Measurements from ENCODE around the gene SHMT1.

The SHMT1 gene

GRCh38 chr17:18318117-18318516, 45.2 kb downstream of the SHMT1 start:
- H2AFZ ChIP-seq (ENCODE audit: low read depth, low read length), result no peak overlapping the region
- no peak overlapping the region for H3K4me2 ChIP-seq (ENCODE audit: low read length, poor library complexity, severe bottlenecking)
- H2AK5ac ChIP-seq (ENCODE audit: low read length, severe bottlenecking), result no peak overlapping the region
- H3K9ac ChIP-seq (ENCODE audit: low read length), result peak overlapping the region; percentile 57
- H2BK120ac ChIP-seq (ENCODE audit: low read depth, low read length), result no peak overlapping the region
- H3K4ac ChIP-seq (ENCODE audit: low read depth in 1 of 2, low read length in 2 of 2), result no peak overlapping the region
- H3K23ac ChIP-seq (ENCODE audit: low read length in 2 of 2), result no peak overlapping the region
- no peaks in the 10 kb centered on the region for H3K27me3 ChIP-seq (ENCODE audit: control insufficient read depth in 1 of 2, insufficient read depth in 1 of 2, low read length in 2 of 2)
- H2BK15ac ChIP-seq (ENCODE audit: low read depth, poor library complexity, severe bottlenecking), result no peak overlapping the region
- no peak overlapping the region for H4K91ac ChIP-seq (ENCODE audit: low read length)
- H3K14ac ChIP-seq (ENCODE audit: low read length in 2 of 2), result no peak overlapping the region
- H3K79me1 ChIP-seq (replicated peaks; ENCODE audit: low read length, poor library complexity, severe bottlenecking), result peaks cover 39% of the 10 kb centered on the region
- H4K8ac ChIP-seq (ENCODE audit: low read length), result no peak overlapping the region
- H3K36me3 ChIP-seq (ENCODE audit: control insufficient read depth in 1 of 2, insufficient read depth in 2 of 2, low read depth in 1 of 2, low read length in 2 of 2), result peaks cover 52 to 63% of the 10 kb centered on the region in 2 experiments
- 96% methylated on average over 7 of the region's 7 CpGs for WGBS
- H2BK5ac ChIP-seq (ENCODE audit: low read depth, low read length, poor library complexity, severe bottlenecking), result no peak overlapping the region
- H3K4me3 ChIP-seq (ENCODE audit: insufficient read depth in 1 of 2, low read depth in 1 of 2, low read length in 2 of 2), result peak overlapping the region in 1 of 2 experiments; percentile 63
- no peak overlapping the region for H3K18ac ChIP-seq (ENCODE audit: low read depth in 1 of 2, low read length in 2 of 2)
- H2BK12ac ChIP-seq (ENCODE audit: low read length in 2 of 2), result no peak overlapping the region
- no peak overlapping the region for H3K27ac ChIP-seq (ENCODE audit: low read length, poor library complexity, severe bottlenecking)
- no peaks in the 10 kb centered on the region for H3K9me3 ChIP-seq (ENCODE audit: control insufficient read depth, low read length)
- peaks cover 39% of the 10 kb centered on the region for H3K4me1 ChIP-seq (ENCODE audit: control insufficient read depth, insufficient read depth, low read depth, low read length)
- DNase-seq, result no peak

- no peak overlapping the region for H2BK15ac ChIP-seq (ENCODE audit: low read depth, poor library complexity, severe bottlenecking)
- H3K4me3 ChIP-seq (ENCODE audit: insufficient read depth in 1 of 2, low read depth in 1 of 2, low read length in 2 of 2), result peak overlapping the region; percentile 91 to 94
- H3K18ac ChIP-seq (ENCODE audit: low read depth in 1 of 2, low read length in 2 of 2), result no peak overlapping the region
- H3K4me2 ChIP-seq (ENCODE audit: low read length, poor library complexity, severe bottlenecking), result peak overlapping the region; percentile 65
- no peak overlapping the region for H4K91ac ChIP-seq (ENCODE audit: low read length)
- peak overlapping the region; percentile 98 for H3K9ac ChIP-seq (ENCODE audit: low read length)
- no peaks in the 10 kb centered on the region for H3K9me3 ChIP-seq (ENCODE audit: control insufficient read depth, low read length)
- H3K36me3 ChIP-seq (ENCODE audit: control insufficient read depth in 1 of 2, insufficient read depth in 2 of 2, low read depth in 1 of 2, low read length in 2 of 2), result peaks cover 34 to 55% of the 10 kb centered on the region in 2 experiments
- H2BK5ac ChIP-seq (ENCODE audit: low read depth, low read length, poor library complexity, severe bottlenecking), result no peak overlapping the region
- DNase-seq, result no peak
- no peak overlapping the region for H3K14ac ChIP-seq (ENCODE audit: low read length in 2 of 2)
- no peak overlapping the region for H3K27ac ChIP-seq (ENCODE audit: low read length, poor library complexity, severe bottlenecking)
- H4K8ac ChIP-seq (ENCODE audit: low read length), result peak overlapping the region; percentile 25
- no peak overlapping the region for H3K23ac ChIP-seq (ENCODE audit: low read length in 2 of 2)
- no peak overlapping the region for H2BK12ac ChIP-seq (ENCODE audit: low read length in 2 of 2)
- peaks cover 29% of the 10 kb centered on the region for H3K79me1 ChIP-seq (replicated peaks; ENCODE audit: low read length, poor library complexity, severe bottlenecking)
- no peaks in the 10 kb centered on the region for H3K27me3 ChIP-seq (ENCODE audit: control insufficient read depth in 1 of 2, insufficient read depth in 1 of 2, low read length in 2 of 2)
- H3K4me1 ChIP-seq (ENCODE audit: control insufficient read depth, insufficient read depth, low read depth, low read length), result peaks cover 35% of the 10 kb centered on the region
- peak overlapping the region; percentile 42 for H2AK5ac ChIP-seq (ENCODE audit: low read length, severe bottlenecking)
- H3K4ac ChIP-seq (ENCODE audit: low read depth in 1 of 2, low read length in 2 of 2), result peak overlapping the region in 1 of 2 experiments; percentile 52
- WGBS, result 89% methylated on average over 11 of the region's 11 CpGs
- no peak overlapping the region for H2AFZ ChIP-seq (ENCODE audit: low read depth, low read length)
- no peak overlapping the region for H2BK120ac ChIP-seq (ENCODE audit: low read depth, low read length)
These were observed 47.4 kb downstream of the SHMT1 start for GRCh38 chr17:18315961-18316360.

GRCh38 chr17:18315562-18315922, 47.8 kb downstream of the SHMT1 start:
- Histone ChIP-seq H2BK15ac (ENCODE audit: low read depth, poor library complexity, severe bottlenecking) (no peak overlapping the region), H3K14ac (ENCODE audit: low read length in 2 of 2) (no peak overlapping the region), H4K91ac (ENCODE audit: low read length) (peak overlapping the region; percentile 28), H4K8ac (ENCODE audit: low read length) (peak overlapping the region; percentile 25), H3K4ac (ENCODE audit: low read depth in 1 of 2, low read length in 2 of 2) (peak overlapping the region in 1 of 2 experiments; percentile 52), H2AFZ (ENCODE audit: low read depth, low read length) (no peak overlapping the region), H2BK5ac (ENCODE audit: low read depth, low read length, poor library complexity, severe bottlenecking) (peak overlapping the region; percentile 2), H3K4me2 (ENCODE audit: low read length, poor library complexity, severe bottlenecking) (peak overlapping the region; percentile 65), H3K36me3 (ENCODE audit: control insufficient read depth in 1 of 2, insufficient read depth in 2 of 2, low read depth in 1 of 2, low read length in 2 of 2) (peaks cover 32 to 51% of the 10 kb centered on the region in 2 experiments), H3K79me1 (replicated peaks; ENCODE audit: low read length, poor library complexity, severe bottlenecking) (peaks cover 28% of the 10 kb centered on the region), H3K27ac (ENCODE audit: low read length, poor library complexity, severe bottlenecking) (peak overlapping the region; percentile 71), H3K18ac (ENCODE audit: low read depth in 1 of 2, low read length in 2 of 2) (peak overlapping the region; percentile 9 to 79), H3K9me3 (ENCODE audit: control insufficient read depth, low read length) (no peaks in the 10 kb centered on the region), H2BK120ac (ENCODE audit: low read depth, low read length) (no peak overlapping the region), H2BK12ac (ENCODE audit: low read length in 2 of 2) (no peak overlapping the region), H3K4me3 (ENCODE audit: insufficient read depth in 1 of 2, low read depth in 1 of 2, low read length in 2 of 2) (peak overlapping the region; percentile 91 to 94), H2AK5ac (ENCODE audit: low read length, severe bottlenecking) (peak overlapping the region; percentile 42), H3K9ac (ENCODE audit: low read length) (peak overlapping the region; percentile 98), H3K4me1 (ENCODE audit: control insufficient read depth, insufficient read depth, low read depth, low read length) (peaks cover 34% of the 10 kb centered on the region), H3K27me3 (ENCODE audit: control insufficient read depth in 1 of 2, insufficient read depth in 1 of 2, low read length in 2 of 2) (no peaks in the 10 kb centered on the region), H3K23ac (ENCODE audit: low read length in 2 of 2) (no peak overlapping the region)
- DNase-seq, result no peak
- 16% methylated on average over 18 of the region's 18 CpGs for WGBS

GRCh38 chr17:18314731-18315561, 48.4 kb downstream of the SHMT1 start, which contains the start of the genes SMCR8 and TOP3A:
TSS of gene SMCR8 (plus strand) at chr17:18315293. CDS start at chr17:18315790, 497 bp downstream.
TSS of gene TOP3A (minus strand) at chr17:18314994. CDS start at chr17:18314778, 216 bp downstream.
- peak; percentile 99 for DNase-seq
- peak within 1 kb of the TSS; percentile 98 for H3K9ac ChIP-seq (ENCODE audit: low read length)
- peaks cover 27 to 45% of the 10 kb centered on the region in 2 experiments for H3K36me3 ChIP-seq (ENCODE audit: control insufficient read depth in 1 of 2, insufficient read depth in 2 of 2, low read depth in 1 of 2, low read length in 2 of 2)
- peak within 1 kb of the TSS in 1 of 2 experiments; percentile 87 for H3K14ac ChIP-seq (ENCODE audit: low read length in 2 of 2)
- peak within 1 kb of the TSS; percentile 3 to 66 for H3K23ac ChIP-seq (ENCODE audit: low read length in 2 of 2)
- H3K79me1 ChIP-seq (replicated peaks; ENCODE audit: low read length, poor library complexity, severe bottlenecking), result peaks cover 25% of the 10 kb centered on the region
- H3K27ac ChIP-seq (ENCODE audit: low read length, poor library complexity, severe bottlenecking), result peak within 1 kb of the TSS; percentile 71
- peak within 1 kb of the TSS; percentile 65 for H3K4me2 ChIP-seq (ENCODE audit: low read length, poor library complexity, severe bottlenecking)
- H3K4me3 ChIP-seq (ENCODE audit: insufficient read depth in 1 of 2, low read depth in 1 of 2, low read length in 2 of 2), result peak within 1 kb of the TSS; percentile 91 to 94
- H2BK12ac ChIP-seq (ENCODE audit: low read length in 2 of 2), result no peak within 1 kb of the TSS
- H2BK120ac ChIP-seq (ENCODE audit: low read depth, low read length), result no peak within 1 kb of the TSS
- peak within 1 kb of the TSS; percentile 79 to 94 for H3K4ac ChIP-seq (ENCODE audit: low read depth in 1 of 2, low read length in 2 of 2)
- peak within 1 kb of the TSS; percentile 44 for H4K91ac ChIP-seq (ENCODE audit: low read length)
- no peaks in the 10 kb centered on the region for H3K27me3 ChIP-seq (ENCODE audit: control insufficient read depth in 1 of 2, insufficient read depth in 1 of 2, low read length in 2 of 2)
- H3K9me3 ChIP-seq (ENCODE audit: control insufficient read depth, low read length), result no peaks in the 10 kb centered on the region
- H2BK5ac ChIP-seq (ENCODE audit: low read depth, low read length, poor library complexity, severe bottlenecking), result peak within 1 kb of the TSS; percentile 2
- peak within 1 kb of the TSS; percentile 42 for H2AK5ac ChIP-seq (ENCODE audit: low read length, severe bottlenecking)
- H2AFZ ChIP-seq (ENCODE audit: low read depth, low read length), result peak within 1 kb of the TSS; percentile 87
- H4K8ac ChIP-seq (ENCODE audit: low read length), result peak within 1 kb of the TSS; percentile 41
- peak within 1 kb of the TSS; percentile 55 to 90 for H3K18ac ChIP-seq (ENCODE audit: low read depth in 1 of 2, low read length in 2 of 2)
- no peak within 1 kb of the TSS for H2BK15ac ChIP-seq (ENCODE audit: low read depth, poor library complexity, severe bottlenecking)
- under 1% methylated on average over 78 of the region's 78 CpGs for WGBS
- H3K4me1 ChIP-seq (ENCODE audit: control insufficient read depth, insufficient read depth, low read depth, low read length), result peaks cover 28% of the 10 kb centered on the region

Data from mesenchymal stem cell (in vitro differentiated cells and primary cell).